GM23338 (cell line): Measurements from ENCODE around the gene REPIN1.

Experiments
- CREB1 ChIP-seq: fragments of 250-450 bp; sonication (Bioruptor Pico); IDR thresholded peaks from 2 replicates; pipeline ENCODE4 v1.5.0; 2020; ENCODE audit warnings: low read depth, mild to moderate bottlenecking, moderate library complexity
- EZH2 ChIP-seq: fragments of 200-600 bp; sonication (generic); IDR thresholded peaks from one replicate; pipeline ENCODE4 v1.8.0; 2017; ENCODE audit warnings: antibody characterized with exemption, mild to moderate bottlenecking, low read depth; ENCODE audit not compliant: unreplicated experiment
- EZH2phosphoT487 ChIP-seq: fragments of 200-600 bp; sonication (generic); IDR thresholded peaks from one replicate; pipeline ENCODE4 v1.8.1; 2018; ENCODE audit warnings: antibody characterized with exemption; ENCODE audit not compliant: unreplicated experiment
- POLR2AphosphoS5 ChIP-seq: IDR thresholded peaks from 2 replicates; pipeline ENCODE4 v1.6.1; 2016; ENCODE audit warnings: antibody characterized with exemption, low read depth
- REST ChIP-seq: IDR thresholded peaks from one replicate; pipeline ENCODE4 v1.6.1; 2018; ENCODE audit warnings: antibody characterized with exemption; ENCODE audit not compliant: unreplicated experiment
- STAT1 ChIP-seq: IDR thresholded peaks from one replicate; pipeline ENCODE4 v1.6.1; 2016; ENCODE audit warnings: antibody characterized with exemption; ENCODE audit not compliant: unreplicated experiment
- TF ChIP-seq, protein P1 (sequence below), 2 experiments: fragments of 200-600 bp in 1 of 2; sonication (generic) in 1 of 2; conservative IDR thresholded peaks; 2 replicates each; pipeline versions ENCODE4 v1.5.1 to v1.6.1; 2016 to 2017; ENCODE audit warnings: antibody characterized with exemption in 2 of 2, low read depth in 2 of 2, mild to moderate bottlenecking in 2 of 2, moderate library complexity in 1 of 2
- TF ChIP-seq, protein P2 (sequence below): IDR thresholded peaks from 2 replicates; pipeline ENCODE4 v1.6.1; 2016; ENCODE audit warnings: antibody characterized with exemption

DNA sequence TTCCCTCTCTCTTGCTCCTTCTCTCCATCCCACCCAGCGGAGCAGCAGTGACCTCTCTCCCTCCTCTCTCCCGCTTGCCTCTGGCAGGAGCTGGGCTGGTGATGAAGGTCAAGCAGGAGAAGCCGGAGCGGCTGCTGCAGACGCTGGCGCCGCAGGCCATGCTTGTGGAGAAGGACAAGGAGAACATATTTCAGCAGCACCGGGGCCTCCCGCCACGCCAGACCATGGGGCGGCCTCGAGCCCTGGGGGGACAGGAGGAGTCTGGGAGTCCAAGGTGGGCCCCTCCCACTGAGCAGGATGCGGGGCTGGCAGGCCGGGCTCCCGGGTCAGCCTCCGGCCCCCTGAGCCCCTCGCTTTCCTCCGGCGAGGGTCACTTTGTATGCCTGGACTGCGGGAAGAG is 27.8 kb downstream of the REPIN1 start:
- TF ChIP-seq, protein P1, sequence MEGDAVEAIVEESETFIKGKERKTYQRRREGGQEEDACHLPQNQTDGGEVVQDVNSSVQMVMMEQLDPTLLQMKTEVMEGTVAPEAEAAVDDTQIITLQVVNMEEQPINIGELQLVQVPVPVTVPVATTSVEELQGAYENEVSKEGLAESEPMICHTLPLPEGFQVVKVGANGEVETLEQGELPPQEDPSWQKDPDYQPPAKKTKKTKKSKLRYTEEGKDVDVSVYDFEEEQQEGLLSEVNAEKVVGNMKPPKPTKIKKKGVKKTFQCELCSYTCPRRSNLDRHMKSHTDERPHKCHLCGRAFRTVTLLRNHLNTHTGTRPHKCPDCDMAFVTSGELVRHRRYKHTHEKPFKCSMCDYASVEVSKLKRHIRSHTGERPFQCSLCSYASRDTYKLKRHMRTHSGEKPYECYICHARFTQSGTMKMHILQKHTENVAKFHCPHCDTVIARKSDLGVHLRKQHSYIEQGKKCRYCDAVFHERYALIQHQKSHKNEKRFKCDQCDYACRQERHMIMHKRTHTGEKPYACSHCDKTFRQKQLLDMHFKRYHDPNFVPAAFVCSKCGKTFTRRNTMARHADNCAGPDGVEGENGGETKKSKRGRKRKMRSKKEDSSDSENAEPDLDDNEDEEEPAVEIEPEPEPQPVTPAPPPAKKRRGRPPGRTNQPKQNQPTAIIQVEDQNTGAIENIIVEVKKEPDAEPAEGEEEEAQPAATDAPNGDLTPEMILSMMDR (conservative IDR thresholded peaks at IDR 0.05; ENCODE audit: low read depth in 2 of 2), result no peak
- no peak for TF ChIP-seq REST
- no peak for TF ChIP-seq STAT1
- TF ChIP-seq EZH2, result no peak
- no peak for TF ChIP-seq EZH2phosphoT487
- TF ChIP-seq POLR2AphosphoS5, result no peak
- TF ChIP-seq, protein P2, sequence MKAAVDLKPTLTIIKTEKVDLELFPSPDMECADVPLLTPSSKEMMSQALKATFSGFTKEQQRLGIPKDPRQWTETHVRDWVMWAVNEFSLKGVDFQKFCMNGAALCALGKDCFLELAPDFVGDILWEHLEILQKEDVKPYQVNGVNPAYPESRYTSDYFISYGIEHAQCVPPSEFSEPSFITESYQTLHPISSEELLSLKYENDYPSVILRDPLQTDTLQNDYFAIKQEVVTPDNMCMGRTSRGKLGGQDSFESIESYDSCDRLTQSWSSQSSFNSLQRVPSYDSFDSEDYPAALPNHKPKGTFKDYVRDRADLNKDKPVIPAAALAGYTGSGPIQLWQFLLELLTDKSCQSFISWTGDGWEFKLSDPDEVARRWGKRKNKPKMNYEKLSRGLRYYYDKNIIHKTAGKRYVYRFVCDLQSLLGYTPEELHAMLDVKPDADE, result no peak
- TF ChIP-seq CREB1 (CRISPR knock-in tag), result no peak
